DND-41 (cell line): ENCODE measurements around the gene COX7B2.

ENCODE experiments used
- ATAC-seq: fragments of 200-7000 bp; cut with Tn5 transposase; 3 replicates; pipeline ENCODE4 v1.9.1; 2021; ENCODE audit warnings: low read depth; ENCODE audit not compliant: insufficient read depth
- DNase-seq: peaks from one replicate; pipeline ENCODE4 v3.0.0-alpha.2; 2020
- H2AFZ ChIP-seq: 2 replicates; pipeline ENCODE4 v1.6.0; 2012; ENCODE audit warnings: low read depth, low read length
- H3K27ac ChIP-seq: 2 replicates; pipeline ENCODE4 v1.5.1; 2012; ENCODE audit warnings: low read length, inconsistent platforms
- H3K27me3 ChIP-seq: fragments of 200-600 bp; sonication (generic); 2 replicates; pipeline ENCODE4 v1.6.0; 2012; ENCODE audit warnings: low read length, mild to moderate bottlenecking, inconsistent platforms; ENCODE audit not compliant: insufficient read depth, poor library complexity
- H3K36me3 ChIP-seq: 2 replicates; pipeline ENCODE4 v1.5.1; 2012; ENCODE audit warnings: low read length, inconsistent platforms; ENCODE audit not compliant: insufficient read depth
- H3K4me1 ChIP-seq: 2 replicates; pipeline ENCODE4 v1.5.1; 2012; ENCODE audit warnings: mild to moderate bottlenecking, low read length; ENCODE audit not compliant: insufficient read depth
- H3K4me2 ChIP-seq: 2 replicates; pipeline ENCODE4 v1.6.0; 2012; ENCODE audit warnings: mild to moderate bottlenecking, moderate library complexity, low read length, inconsistent platforms; ENCODE audit not compliant: insufficient read depth
- H3K4me3 ChIP-seq, 2 experiments: fragments of 200-600 bp in 1 of 2; shearing (Covaris generic) in 1 of 2; 2 replicates each; pipeline ENCODE4 v1.5.1; 2012 to 2016; ENCODE audit warnings: inconsistent platforms in 2 of 2, low read length in 2 of 2, mild to moderate bottlenecking in 2 of 2, low read depth in 1 of 2, moderate library complexity in 1 of 2
- H3K79me2 ChIP-seq: 2 replicates; pipeline ENCODE4 v1.6.0; 2012; ENCODE audit warnings: low read length, inconsistent platforms; ENCODE audit not compliant: insufficient read depth
- H3K9ac ChIP-seq: 2 replicates; pipeline ENCODE4 v1.6.0; 2012; ENCODE audit warnings: low read depth, mild to moderate bottlenecking, inconsistent platforms, low read length, moderate library complexity
- H3K9me3 ChIP-seq: 2 replicates; pipeline ENCODE4 v1.5.1; 2012; ENCODE audit warnings: low read length, moderate library complexity, mild to moderate bottlenecking, inconsistent platforms; ENCODE audit not compliant: insufficient read depth, severe bottlenecking
- H4K20me1 ChIP-seq: 2 replicates; pipeline ENCODE4 v1.6.0; 2012; ENCODE audit warnings: low read length; ENCODE audit not compliant: insufficient read depth
- CTCF ChIP-seq: IDR thresholded peaks from 2 replicates; pipeline ENCODE4 v1.5.1; 2012; ENCODE audit warnings: borderline replicate concordance, low read length, moderate library complexity, mild to moderate bottlenecking; ENCODE audit not compliant: poor library complexity, severe bottlenecking; ENCODE audit errors: extremely low read depth
- EZH2 ChIP-seq: IDR thresholded peaks from 3 replicates; pipeline ENCODE4 v1.6.1; 2012; ENCODE audit warnings: borderline replicate concordance, low read depth, mild to moderate bottlenecking, moderate library complexity, low read length, inconsistent platforms; ENCODE audit not compliant: severe bottlenecking

The COX7B2 gene

GRCh38 chr4:46937493-46937892, 28.4 kb upstream of the COX7B2 start:
- Histone ChIP-seq H3K4me3 (no peak overlapping the region), H3K9me3 (no peaks in the 10 kb centered on the region), H3K36me3 (no peaks in the 10 kb centered on the region), H3K27ac (no peak overlapping the region), H3K4me2 (no peak overlapping the region), H3K27me3 (no peaks in the 10 kb centered on the region), H3K4me1 (no peaks in the 10 kb centered on the region), H4K20me1 (no peaks in the 10 kb centered on the region), H2AFZ (no peak overlapping the region), H3K9ac (no peak overlapping the region), H3K79me2 (no peaks in the 10 kb centered on the region)
- DNase-seq (no peak), ATAC-seq (no peak)
- TF ChIP-seq EZH2 (no peak), CTCF (peak; percentile 23)

GRCh38 chr4:46934726-46935125, 25.7 kb upstream of the COX7B2 start:
- Histone ChIP-seq H3K4me2 (no peak overlapping the region), H2AFZ (no peak overlapping the region), H3K4me3 (no peak overlapping the region), H3K36me3 (no peaks in the 10 kb centered on the region), H3K79me2 (no peaks in the 10 kb centered on the region), H4K20me1 (no peaks in the 10 kb centered on the region), H3K9me3 (no peaks in the 10 kb centered on the region), H3K9ac (no peak overlapping the region), H3K27ac (no peak overlapping the region), H3K4me1 (no peaks in the 10 kb centered on the region), H3K27me3 (no peaks in the 10 kb centered on the region)
- DNase-seq (no peak), ATAC-seq (no peak)
- TF ChIP-seq CTCF (no peak), EZH2 (no peak)

GRCh38 chr4:46933686-46934085, 24.6 kb upstream of the COX7B2 start:
- Histone ChIP-seq H3K4me2 (no peak overlapping the region), H4K20me1 (no peaks in the 10 kb centered on the region), H3K27me3 (no peaks in the 10 kb centered on the region), H3K36me3 (no peaks in the 10 kb centered on the region), H3K4me3 (no peak overlapping the region), H3K9ac (no peak overlapping the region), H3K9me3 (no peaks in the 10 kb centered on the region), H3K4me1 (no peaks in the 10 kb centered on the region), H2AFZ (no peak overlapping the region), H3K27ac (no peak overlapping the region), H3K79me2 (no peaks in the 10 kb centered on the region)
- no peak for DNase-seq
- TF ChIP-seq EZH2, result no peak
- no peak for TF ChIP-seq CTCF
- no peak for ATAC-seq

GRCh38 chr4:46931981-46932380, 22.9 kb upstream of the COX7B2 start:
- no peaks in the 10 kb centered on the region for H3K27me3 ChIP-seq
- no peak overlapping the region for H3K4me2 ChIP-seq
- no peak overlapping the region for H3K9ac ChIP-seq
- ATAC-seq (peak; percentile 76; the same call in 2 of the 3 replicates), DNase-seq (peak; percentile 33)
- H3K4me1 ChIP-seq, result no peaks in the 10 kb centered on the region
- no peak overlapping the region for H2AFZ ChIP-seq
- no peaks in the 10 kb centered on the region for H4K20me1 ChIP-seq
- no peaks in the 10 kb centered on the region for H3K9me3 ChIP-seq
- H3K27ac ChIP-seq, result no peak overlapping the region
- no peaks in the 10 kb centered on the region for H3K79me2 ChIP-seq
- H3K4me3 ChIP-seq, result no peak overlapping the region
- TF ChIP-seq CTCF (peak; percentile 70), EZH2 (no peak)
- H3K36me3 ChIP-seq, result no peaks in the 10 kb centered on the region
